Transverse colon (tissue), 4 donors: Measurements from ENCODE around the gene RGS16. TPM values are rescaled to one million over a fixed set of nuclear protein-coding genes. Genes with fewer than 3 reads are reported as not detected.

ENCODE experiments used
- DNase-seq: peaks from one replicate; pipeline ENCODE4 v3.0.0-alpha.2; 2019
- H3K27ac ChIP-seq, 4 donors: fragments of 200-600 bp; sonication (generic); 2 replicates each; pipeline ENCODE4 v1.5.1; 2016 to 2018; ENCODE audit warnings: inconsistent platforms in 4 of 4
- H3K27me3 ChIP-seq: fragments of 200-600 bp; sonication (generic); 2 replicates; pipeline ENCODE4 v1.5.1; 2017; ENCODE audit warnings: inconsistent platforms
- H3K36me3 ChIP-seq, 4 donors: fragments of 200-600 bp; sonication (generic); 2 replicates each; pipeline ENCODE4 v1.5.1; 2017 to 2019; ENCODE audit warnings: inconsistent platforms in 4 of 4
- H3K4me1 ChIP-seq, 4 donors: fragments of 200-600 bp; sonication (generic); 2 replicates each; pipeline ENCODE4 v1.5.1; 2017 to 2020; ENCODE audit warnings: inconsistent platforms in 4 of 4
- H3K4me3 ChIP-seq, 4 donors: fragments of 200-600 bp; sonication (generic); 1 replicate in 1 of 4; 2 replicates in 3 of 4; pipeline versions ENCODE4 v1.5.1 to v1.6.1; 2017 to 2019; ENCODE audit warnings: inconsistent platforms in 4 of 4
- H3K9me3 ChIP-seq, 2 donors: fragments of 200-600 bp; sonication (generic); 2 replicates each; pipeline ENCODE4 v1.5.1; 2017 to 2019; ENCODE audit warnings: inconsistent platforms in 2 of 2
- CTCF ChIP-seq, 5 experiments: fragments of 200-600 bp in 3 of 5; fragments of 450-650 bp in 2 of 5; sonication (generic) in 3 of 5; IDR thresholded peaks; 1 replicate in 2 of 5; 2 replicates in 3 of 5; pipeline ENCODE4 v1.5.1; 2016 to 2017; ENCODE audit warnings: antibody characterized with exemption in 5 of 5, inconsistent platforms in 3 of 5, mild to moderate bottlenecking in 2 of 5, moderate library complexity in 1 of 5
- EP300 ChIP-seq: sonication (generic); formaldehyde crosslinking; IDR thresholded peaks from one replicate; pipeline ENCODE4 v1.6.1; 2017; ENCODE audit warnings: antibody characterized with exemption, low read depth
- POLR2A ChIP-seq: fragments of 450-650 bp; IDR thresholded peaks from one replicate; pipeline ENCODE4 v1.6.1; 2016; ENCODE audit warnings: antibody characterized with exemption, mild to moderate bottlenecking, moderate library complexity
- POLR2AphosphoS5 ChIP-seq, 3 donors: sonication (generic); formaldehyde crosslinking; IDR thresholded peaks; one replicate each; pipeline ENCODE4 v1.6.1; 2016; ENCODE audit warnings: antibody characterized with exemption in 3 of 3
- WGBS, 2 donors: methylation state at CpG; one replicate each; pipeline ENCODE4 v1.1.5; 2018; ENCODE audit warnings: low coverage in 1 of 2; 5-methylcytosine and 5-hydroxymethylcytosine counted together
- in situ Hi-C, 4 donors: fragments of 200-750 bp; cut with MboI; loops; one replicate each; pipeline versions ENCODE4 v1.15.0 to v1.15.1; 2017; ENCODE audit warnings: low sequenced_read_pairs in 3 of 4, low pct_ligation_motif_present in 1 of 4, low pct_unique_long_range_greater_than_20kb in 1 of 4
- intact Hi-C: fragments of 100-400 bp; cut with DNase I; formaldehyde crosslinking; loops from one replicate; pipeline ENCODE4 v1.15.1; 2023; ENCODE audit warnings: low total_unique reads
- total RNA-seq, 4 donors: library from RNA; depleted of rRNA; stranded (reverse); fragments of >200 nt; gene quantifications; one replicate each; pipeline ENCODE4 v1.1.0, GENCODE V29; 2016

The RGS16 gene
- total RNA-seq, 4 donors from 2014 or later = 0.82 to 3.0 (median 1.7) TPM; not detected in 1

- Histone ChIP-seq H3K4me3 (no peak overlapping the region), H3K27me3 (no peaks in the 10 kb centered on the region), H3K36me3 (no peaks in the 10 kb centered on the region), H3K27ac (no peak overlapping the region), H3K9me3 (no peaks in the 10 kb centered on the region), H3K4me1 (no peaks in the 10 kb centered on the region)
- TF ChIP-seq EP300 = no peak
- no peak for TF ChIP-seq POLR2AphosphoS5 (IDR thresholded peaks at IDR 0.05)
- TF ChIP-seq CTCF (IDR thresholded peaks at IDR 0.05) = no peak
- no peak for TF ChIP-seq POLR2A
- in situ Hi-C loops (no loop called here), intact Hi-C loops (no loop called here)
- DNase-seq = no peak
- WGBS, 2 donors = 70 to 84% methylated on average over 5 to 6 of the region's 6 CpGs
These were observed 46.6 kb upstream of the RGS16 start for GRCh38 chr1:182650678-182651338.

GRCh38 chr1:182649041-182649440 is 44.9 kb upstream of the RGS16 start:
- no peak for DNase-seq
- Histone ChIP-seq H3K27me3 (no peaks in the 10 kb centered on the region), H3K36me3 (no peaks in the 10 kb centered on the region), H3K9me3 (no peaks in the 10 kb centered on the region), H3K4me3 (no peak overlapping the region), H3K27ac (no peak overlapping the region), H3K4me1 (no peaks in the 10 kb centered on the region)
- TF ChIP-seq POLR2AphosphoS5 (IDR thresholded peaks at IDR 0.05) = no peak
- TF ChIP-seq EP300 = no peak
- no peak for TF ChIP-seq CTCF (IDR thresholded peaks at IDR 0.05)
- TF ChIP-seq POLR2A = no peak
- 82 to 92% methylated on average over 7 of the region's 7 CpGs for WGBS, 2 donors
- in situ Hi-C loops (no loop called here), intact Hi-C loops (no loop called here)

GRCh38 chr1:182646739-182647138 is 42.5 kb upstream of the RGS16 start:
- 19% methylated on average over 2 of the region's 2 CpGs; no CpG with 5 or more reads in 1 of the 2 donors for WGBS, 2 donors
- Histone ChIP-seq H3K4me1 (no peaks in the 10 kb centered on the region), H3K9me3 (no peaks in the 10 kb centered on the region), H3K27ac (no peak overlapping the region), H3K36me3 (no peaks in the 10 kb centered on the region), H3K27me3 (no peaks in the 10 kb centered on the region), H3K4me3 (no peak overlapping the region)
- no peak for TF ChIP-seq EP300
- TF ChIP-seq POLR2A = no peak
- no peak for TF ChIP-seq CTCF (IDR thresholded peaks at IDR 0.05)
- TF ChIP-seq POLR2AphosphoS5 (IDR thresholded peaks at IDR 0.05) = no peak
- intact Hi-C loops = no loop called here
- DNase-seq = no peak
- in situ Hi-C loops = no loop called here

GRCh38 chr1:182644886-182645285 is 40.7 kb upstream of the RGS16 start:
- Histone ChIP-seq H3K4me3 (no peak overlapping the region), H3K27me3 (no peaks in the 10 kb centered on the region), H3K4me1 (no peaks in the 10 kb centered on the region), H3K36me3 (no peaks in the 10 kb centered on the region), H3K9me3 (no peaks in the 10 kb centered on the region), H3K27ac (no peak overlapping the region)
- intact Hi-C loops = no loop called here
- DNase-seq = no peak
- 74 to 76% methylated on average over 3 to 4 of the region's 4 CpGs for WGBS, 2 donors
- TF ChIP-seq EP300 (no peak), POLR2AphosphoS5 (IDR thresholded peaks at IDR 0.05) (no peak), POLR2A (no peak), CTCF (IDR thresholded peaks at IDR 0.05) (no peak)
- in situ Hi-C loops = no loop called here
